ENCODE results near the gene SLC11A2.
A peak's percentile ranks its signal among the peaks of the same experiment; 100 is the strongest.
"Not testable (repeated sequence)": the region's sequence is repeated elsewhere in the genome, so short reads cannot be mapped to it uniquely, and the experiment has no call there.

Gene SLC11A2

DNA sequence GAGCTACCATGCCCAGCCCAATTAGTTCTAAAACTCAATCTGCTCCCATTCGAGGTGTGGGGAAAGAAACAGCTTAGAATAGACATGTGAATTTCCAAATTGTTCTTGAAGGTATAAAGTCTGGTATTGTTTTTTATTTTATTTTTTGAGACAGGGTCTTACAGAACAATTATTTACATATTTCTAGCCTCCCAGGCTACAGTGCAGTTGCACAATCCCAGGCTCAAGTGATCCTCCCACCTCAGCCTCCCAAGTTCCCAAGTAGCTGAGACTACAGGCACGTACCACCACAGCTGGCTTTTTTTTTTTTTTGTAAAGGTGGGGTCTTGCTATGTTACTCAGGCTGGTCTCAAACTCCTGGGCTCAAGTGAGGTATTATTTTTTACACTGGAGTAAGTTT, 6.3 kb downstream of the SLC11A2 start:
- TF ChIP-seq, protein P1, sequence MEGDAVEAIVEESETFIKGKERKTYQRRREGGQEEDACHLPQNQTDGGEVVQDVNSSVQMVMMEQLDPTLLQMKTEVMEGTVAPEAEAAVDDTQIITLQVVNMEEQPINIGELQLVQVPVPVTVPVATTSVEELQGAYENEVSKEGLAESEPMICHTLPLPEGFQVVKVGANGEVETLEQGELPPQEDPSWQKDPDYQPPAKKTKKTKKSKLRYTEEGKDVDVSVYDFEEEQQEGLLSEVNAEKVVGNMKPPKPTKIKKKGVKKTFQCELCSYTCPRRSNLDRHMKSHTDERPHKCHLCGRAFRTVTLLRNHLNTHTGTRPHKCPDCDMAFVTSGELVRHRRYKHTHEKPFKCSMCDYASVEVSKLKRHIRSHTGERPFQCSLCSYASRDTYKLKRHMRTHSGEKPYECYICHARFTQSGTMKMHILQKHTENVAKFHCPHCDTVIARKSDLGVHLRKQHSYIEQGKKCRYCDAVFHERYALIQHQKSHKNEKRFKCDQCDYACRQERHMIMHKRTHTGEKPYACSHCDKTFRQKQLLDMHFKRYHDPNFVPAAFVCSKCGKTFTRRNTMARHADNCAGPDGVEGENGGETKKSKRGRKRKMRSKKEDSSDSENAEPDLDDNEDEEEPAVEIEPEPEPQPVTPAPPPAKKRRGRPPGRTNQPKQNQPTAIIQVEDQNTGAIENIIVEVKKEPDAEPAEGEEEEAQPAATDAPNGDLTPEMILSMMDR (IDR thresholded peaks at IDR 0.05; ENCODE audit: insufficient read depth, low read depth, low read length, missing control alignments): no peak
- H3K4me3 ChIP-seq (ENCODE audit: low read length): no peak overlapping the region
- no peak for DNase-seq (ENCODE audit: low read depth)

DNA sequence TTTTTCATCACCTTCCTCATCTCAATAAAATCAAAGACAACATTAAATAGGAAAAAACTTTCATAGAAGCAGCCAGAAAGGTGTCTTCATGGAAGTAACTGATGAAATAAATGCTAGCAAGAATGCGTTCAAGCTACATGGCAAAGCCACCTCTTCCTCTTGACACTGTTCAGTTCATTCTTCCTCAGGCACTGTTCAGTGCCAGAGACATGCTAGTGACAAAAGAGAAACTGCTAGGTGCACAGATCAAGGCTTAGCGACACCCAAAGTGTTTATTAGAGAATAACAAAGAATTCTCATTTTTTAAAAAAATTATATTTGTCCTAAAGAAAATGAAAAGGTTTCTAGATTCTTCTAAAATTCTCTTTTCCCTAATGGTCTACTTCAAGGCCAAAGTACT, 7.2 kb downstream of the SLC11A2 start:
- no peak overlapping the region for H3K4me3 ChIP-seq (ENCODE audit: low read length)
- TF ChIP-seq, protein P1 (IDR thresholded peaks at IDR 0.05; ENCODE audit: insufficient read depth, low read depth, low read length, missing control alignments): no peak
- no peak for DNase-seq (ENCODE audit: low read depth)

DNA sequence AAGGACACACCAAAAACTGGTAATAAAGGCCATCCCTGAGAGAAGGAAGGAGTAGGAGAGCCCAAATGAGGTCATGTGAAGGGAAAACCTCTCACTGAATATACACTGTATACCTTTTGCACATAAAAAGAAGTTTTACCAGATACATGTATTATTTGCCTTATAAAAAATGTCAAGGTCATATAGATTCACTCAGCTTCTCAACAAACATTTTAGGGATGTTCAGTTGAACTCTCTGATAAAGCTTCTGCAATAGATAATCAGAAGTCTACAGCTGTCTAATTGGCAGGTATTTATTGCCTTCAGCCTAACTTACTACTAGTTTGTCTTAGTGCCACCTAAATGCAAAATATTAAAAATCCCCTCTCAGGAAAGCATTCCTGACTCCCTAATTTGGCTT, 8.7 kb downstream of the SLC11A2 start:
- TF ChIP-seq, protein P1 (IDR thresholded peaks at IDR 0.05; ENCODE audit: insufficient read depth, low read depth, low read length, missing control alignments): no peak
- DNase-seq (ENCODE audit: low read depth): no peak
- no peak overlapping the region for H3K4me3 ChIP-seq (ENCODE audit: low read length)

DNA sequence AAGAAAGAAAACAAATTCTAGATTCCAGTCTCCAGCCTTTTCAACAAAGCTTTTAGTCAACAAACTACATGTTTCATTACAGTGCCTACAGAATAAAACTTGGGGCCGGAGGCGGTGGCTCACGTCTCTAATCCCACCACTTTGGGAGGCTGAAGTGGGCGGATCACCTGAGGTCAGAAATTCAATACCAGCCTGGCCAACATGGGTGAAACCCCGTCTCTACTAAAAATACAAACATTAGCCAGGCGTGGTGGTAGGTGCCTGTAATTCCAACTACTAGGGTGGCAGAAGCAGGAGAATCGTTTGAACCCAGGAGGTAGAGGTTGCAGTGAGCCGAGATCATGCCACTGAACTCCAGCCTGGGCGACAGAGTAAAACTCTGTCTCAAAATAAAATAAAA, 11.7 kb downstream of the SLC11A2 start:
- not testable (repeated sequence) for DNase-seq (ENCODE audit: low read depth); H3K4me3 ChIP-seq (ENCODE audit: low read length)

DNA sequence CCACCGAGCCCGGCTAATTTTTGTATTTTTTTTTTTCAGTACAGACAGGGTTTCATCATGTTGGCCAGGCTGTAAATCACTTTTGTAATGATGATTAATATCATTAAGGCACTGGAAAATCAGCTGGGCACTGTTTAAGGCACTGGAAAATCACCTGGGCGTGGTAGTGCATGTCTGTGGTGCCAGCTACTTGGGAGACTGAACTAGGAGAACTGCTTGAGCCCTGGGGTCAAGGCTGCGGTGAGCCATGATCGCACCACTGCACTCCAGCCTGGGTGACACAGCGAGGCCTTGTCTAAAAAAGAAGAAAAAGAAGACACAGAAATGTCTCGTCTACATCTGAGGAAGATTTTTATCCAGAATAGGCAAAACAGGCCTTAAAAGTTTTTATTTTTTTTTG, 12.7 kb downstream of the SLC11A2 start:
- no peak overlapping the region for H3K4me3 ChIP-seq (ENCODE audit: low read length)
- peak; percentile 49 for DNase-seq (ENCODE audit: low read depth)
- TF ChIP-seq, protein P1 (IDR thresholded peaks at IDR 0.05; ENCODE audit: insufficient read depth, low read depth, low read length, missing control alignments): no peak

DNA sequence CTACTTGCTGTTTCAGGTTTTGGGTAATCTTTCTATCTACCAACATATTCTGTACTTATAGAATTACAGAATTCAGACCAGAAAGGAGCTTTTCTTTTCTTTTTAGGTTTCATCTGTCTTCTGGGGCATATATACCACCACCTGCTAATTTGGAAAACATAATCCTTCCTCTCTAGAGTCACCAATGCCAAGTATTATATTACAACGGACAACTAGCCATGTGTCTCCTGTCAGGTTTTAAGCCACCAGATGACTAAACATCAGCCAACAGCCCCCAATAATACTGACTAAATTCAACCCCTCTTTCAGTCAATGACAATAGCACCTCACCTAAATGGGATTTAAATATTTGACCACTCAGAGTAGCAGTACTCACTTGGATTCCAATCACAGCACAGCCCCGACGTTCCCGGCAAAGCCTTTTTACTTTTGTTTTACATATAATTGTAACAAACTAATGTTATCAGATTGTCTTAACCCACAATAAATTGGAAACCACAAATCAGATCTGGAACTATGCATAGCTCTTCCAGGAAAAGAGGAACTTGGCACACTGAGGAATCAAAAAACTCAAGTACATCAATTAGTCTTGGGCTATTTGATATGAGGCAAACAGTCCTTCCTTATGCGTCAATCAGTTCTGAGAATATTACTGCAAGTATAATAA, 13.5 kb downstream of the SLC11A2 start:
- DNase-seq (ENCODE audit: low read depth): no peak
- TF ChIP-seq, protein P1 (IDR thresholded peaks at IDR 0.05; ENCODE audit: insufficient read depth, low read depth, low read length, missing control alignments): no peak
- H3K4me3 ChIP-seq (ENCODE audit: low read length): no peak overlapping the region

DNA sequence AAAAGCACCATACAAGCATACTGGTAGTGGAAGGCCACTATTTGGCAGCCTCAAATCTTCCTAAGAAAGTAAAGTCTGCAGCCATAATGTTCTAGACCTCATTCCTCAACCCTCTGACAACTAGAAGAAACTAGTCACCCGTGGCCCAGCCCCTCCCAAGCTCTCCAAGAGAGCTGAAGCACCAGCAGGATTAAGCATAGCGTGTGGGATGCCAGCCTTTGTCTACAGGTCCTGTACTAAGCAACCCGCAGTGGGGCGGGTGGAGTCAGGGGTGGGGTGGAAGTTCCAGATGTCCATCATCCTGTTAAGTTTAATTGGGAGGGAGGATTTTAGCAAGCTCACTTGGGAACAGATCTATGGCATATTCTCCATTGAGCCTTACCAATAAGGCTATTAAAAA, 14.2 kb downstream of the SLC11A2 start:
- DNase-seq (ENCODE audit: low read depth): peak; percentile 43
- TF ChIP-seq, protein P1 (IDR thresholded peaks at IDR 0.05; ENCODE audit: insufficient read depth, low read depth, low read length, missing control alignments): no peak
- no peak overlapping the region for H3K4me3 ChIP-seq (ENCODE audit: low read length)

Data from epithelial cell of esophagus (primary cell).